H1 (cell line): ENCODE measurements around the gene CRTC3. TPM values are rescaled to one million over a fixed set of nuclear protein-coding genes. Genes with fewer than 3 reads are reported as not detected.

Experiments used
- CTCF ChIA-PET: fragments of 300-600 bp; sonication (Branson Sonifier 250); formaldehyde crosslinking; loops from one replicate; lab custom pipeline; 2021; ENCODE audit not compliant: partially characterized antibody; lab: Charles Lee
- POLR2A ChIA-PET: fragments of 300-600 bp; sonication (Branson Sonifier 250); formaldehyde crosslinking; loops from one replicate; lab custom pipeline; 2021; ENCODE audit warnings: inconsistent platforms; ENCODE audit not compliant: partially characterized antibody; lab: Charles Lee
- DNase-seq, 2 experiments: peaks; one replicate each; pipeline versions ENCODE4 v3.0.0 to v3.0.0-alpha.2; 2010 to 2022; ENCODE audit warnings: low spot score in 2 of 2, low read depth in 1 of 2, mixed read lengths in 1 of 2
- FAIRE-seq: peaks from 2 replicates; lab custom pipeline; 2011; peaks lifted over from hg19 to GRCh38; lab: Jason Lieb, UNC
- H2AFZ ChIP-seq: 2 replicates; pipeline ENCODE4 v1.8.1; 2012; ENCODE audit warnings: low read length, inconsistent platforms
- H2AK5ac ChIP-seq: 2 replicates; pipeline ENCODE4 v1.6.1; 2013; ENCODE audit warnings: low read depth, low read length
- H2BK120ac ChIP-seq: replicated peaks from 2 replicates; pipeline ENCODE3; 2013; ENCODE audit warnings: low read depth, low read length, inconsistent platforms
- H2BK12ac ChIP-seq: 2 replicates; pipeline ENCODE4 v1.6.1; 2013; ENCODE audit warnings: low read depth, low read length
- H2BK15ac ChIP-seq: 2 replicates; pipeline ENCODE4 v1.6.1; 2013; ENCODE audit warnings: low read length
- H2BK20ac ChIP-seq: 2 replicates; pipeline ENCODE4 v1.6.1; 2013; ENCODE audit warnings: low read length
- H2BK5ac ChIP-seq: 2 replicates; pipeline ENCODE4 v1.6.1; 2013; ENCODE audit warnings: low read depth, low read length
- H3K14ac ChIP-seq: 2 replicates; pipeline ENCODE4 v1.6.1; 2013; ENCODE audit warnings: inconsistent platforms; ENCODE audit not compliant: insufficient read length
- H3K18ac ChIP-seq: 2 replicates; pipeline ENCODE4 v1.6.1; 2013; ENCODE audit warnings: low read length; ENCODE audit errors: extremely low read depth
- H3K23ac ChIP-seq: 2 replicates; pipeline ENCODE4 v1.6.1; 2013; ENCODE audit warnings: inconsistent platforms; ENCODE audit not compliant: insufficient read length
- H3K23me2 ChIP-seq: 2 replicates; pipeline ENCODE4 v1.6.1; 2013; ENCODE audit warnings: low read depth, low read length
- H3K27ac ChIP-seq: 2 replicates; pipeline ENCODE4 v1.6.1; 2011; ENCODE audit warnings: low read depth, low read length, inconsistent platforms
- H3K27me3 ChIP-seq, 4 experiments: replicated peaks in 1 of 4; 1 replicate in 1 of 4; 2 replicates in 3 of 4; pipeline versions ENCODE4 v1.6.1 to v1.8.1; 2011 to 2013; ENCODE audit warnings: low read length in 3 of 4, mild to moderate bottlenecking in 3 of 4, inconsistent platforms in 2 of 4, mixed read lengths in 2 of 4, moderate library complexity in 1 of 4; ENCODE audit not compliant: control insufficient read depth in 3 of 4, insufficient read depth in 3 of 4; ENCODE audit errors: extremely low read depth in 1 of 4
- H3K36me3 ChIP-seq, 4 experiments: 2 replicates each; pipeline versions ENCODE4 v1.6.1 to v1.8.1; 2011 to 2013; ENCODE audit warnings: mild to moderate bottlenecking in 4 of 4, low read length in 3 of 4, moderate library complexity in 2 of 4, control low read depth in 1 of 4, inconsistent platforms in 1 of 4; ENCODE audit not compliant: insufficient read depth in 4 of 4, control insufficient read depth in 2 of 4
- H3K4ac ChIP-seq: replicated peaks from 2 replicates; pipeline ENCODE3; 2013; ENCODE audit warnings: low read length, low read depth, mixed read lengths, inconsistent platforms; ENCODE audit not compliant: insufficient read length
- H3K4me1 ChIP-seq, 4 experiments: replicated peaks in 1 of 4; 1 replicate in 1 of 4; 2 replicates in 3 of 4; pipeline versions ENCODE4 v1.6.1 to v1.8.1; 2011 to 2013; ENCODE audit warnings: low read length in 3 of 4, inconsistent platforms in 2 of 4, mixed read lengths in 1 of 4; ENCODE audit not compliant: insufficient read depth in 4 of 4, control insufficient read depth in 3 of 4
- H3K4me2 ChIP-seq, 2 experiments: 2 replicates each; pipeline versions ENCODE4 v1.6.1 to v1.8.1; 2011 to 2013; ENCODE audit warnings: low read depth in 2 of 2, low read length in 2 of 2, control low read depth in 1 of 2, inconsistent platforms in 1 of 2, mild to moderate bottlenecking in 1 of 2; ENCODE audit not compliant: insufficient read depth in 1 of 2
- H3K4me3 ChIP-seq, 4 experiments: fragments of 200-600, 300-600 bp in 1 of 4; sonication (generic), shearing (Covaris generic), sonication (Bioruptor Twin) in 1 of 4; 2 replicates each; pipeline versions ENCODE4 v1.5.1 to v1.8.1; 2011 to 2016; ENCODE audit warnings: low read length in 4 of 4, low read depth in 3 of 4, control low read depth in 2 of 4, inconsistent platforms in 2 of 4, mild to moderate bottlenecking in 2 of 4, mixed read lengths in 1 of 4, moderate library complexity in 1 of 4; ENCODE audit not compliant: insufficient read depth in 2 of 4; ENCODE audit errors: extremely low read depth in 1 of 4
- H3K56ac ChIP-seq: replicated peaks from 2 replicates; pipeline ENCODE3; 2013; ENCODE audit warnings: low read depth, mild to moderate bottlenecking, mixed read lengths, low read length, inconsistent platforms; ENCODE audit not compliant: insufficient read length
- H3K79me1 ChIP-seq: 2 replicates; pipeline ENCODE4 v1.6.1; 2013; ENCODE audit warnings: low read depth, low read length, control low read depth
- H3K79me2 ChIP-seq, 2 experiments: 2 replicates each; pipeline versions ENCODE4 v1.6.1 to v1.8.1; 2012 to 2013; ENCODE audit warnings: low read length in 2 of 2, mild to moderate bottlenecking in 2 of 2, inconsistent platforms in 1 of 2; ENCODE audit not compliant: insufficient read depth in 2 of 2, control insufficient read depth in 1 of 2
- H3K9ac ChIP-seq, 4 experiments: replicated peaks in 1 of 4; 1 replicate in 1 of 4; 2 replicates in 3 of 4; pipeline versions ENCODE4 v1.6.1 to v1.8.1; 2011 to 2013; ENCODE audit warnings: low read depth in 3 of 4, low read length in 3 of 4, control low read depth in 2 of 4, mild to moderate bottlenecking in 2 of 4, moderate library complexity in 2 of 4, inconsistent platforms in 1 of 4; ENCODE audit errors: extremely low read depth in 1 of 4
- H3K9me3 ChIP-seq, 2 experiments: 2 replicates each; pipeline versions ENCODE4 v1.6.1 to v1.8.1; 2012 to 2013; ENCODE audit warnings: mild to moderate bottlenecking in 2 of 2, moderate library complexity in 2 of 2, control low read depth in 1 of 2, inconsistent platforms in 1 of 2, low read depth in 1 of 2, low read length in 1 of 2, mixed read lengths in 1 of 2; ENCODE audit not compliant: insufficient read depth in 2 of 2
- H4K20me1 ChIP-seq, 2 experiments: replicated peaks in 1 of 2; 2 replicates each; pipeline versions ENCODE3 to v1.8.1; 2011 to 2013; ENCODE audit warnings: inconsistent platforms in 2 of 2, low read length in 2 of 2, mild to moderate bottlenecking in 1 of 2; ENCODE audit not compliant: insufficient read depth in 2 of 2, control insufficient read depth in 1 of 2
- H4K5ac ChIP-seq: 2 replicates; pipeline ENCODE4 v1.6.1; 2013; ENCODE audit warnings: low read length, low read depth, mixed read lengths, inconsistent platforms; ENCODE audit not compliant: insufficient read length
- H4K8ac ChIP-seq: 2 replicates; pipeline ENCODE4 v1.8.0; 2013; ENCODE audit warnings: mild to moderate bottlenecking, moderate library complexity, low read length, inconsistent platforms; ENCODE audit not compliant: insufficient read depth; ENCODE audit errors: extremely low read depth
- H4K91ac ChIP-seq: replicated peaks from 2 replicates; pipeline ENCODE3; 2013; ENCODE audit warnings: low read length, mixed read lengths, inconsistent platforms; ENCODE audit not compliant: insufficient read length
- BRCA1 ChIP-seq: IDR thresholded peaks from 2 replicates; pipeline ENCODE4 v1.6.1; 2012; ENCODE audit warnings: low read depth, low read length, improper control_type of control experiment
- CHD1 ChIP-seq: IDR thresholded peaks from 2 replicates; pipeline ENCODE4 v1.6.1; 2012; ENCODE audit warnings: low read depth, low read length, improper control_type of control experiment
- WGBS, 2 experiments: shearing (Covaris generic) in 1 of 2; methylation state at CpG; one replicate each; pipeline versions ENCODE4 v1.1.6 to v1.1.7; 2013 to 2015; ENCODE audit warnings: low lambda C conversion rate in 2 of 2, mixed read lengths in 2 of 2, inconsistent platforms in 1 of 2, low coverage in 1 of 2, missing lambda C conversion rate in 1 of 2; ENCODE audit not compliant: insufficient replicate concordance in 2 of 2, insufficient coverage in 1 of 2, insufficient read length in 1 of 2; ENCODE audit errors: extremely low coverage in 1 of 2, missing lambda C conversion rate in 1 of 2; 5-methylcytosine and 5-hydroxymethylcytosine counted together
- polyA plus RNA-seq, 7 experiments: library from polyadenylated mRNA; depleted of rRNA in 3 of 7; stranded (reverse) in 5 of 7; unstranded in 2 of 7; fragments of >200 nt in 5 of 7; fragments of 200-250 nt in 2 of 7; gene quantifications; 1 replicate in 5 of 7; 2 replicates in 1 of 7; 4 replicates in 1 of 7; pipeline versions ENCODE4 v1.2.1 to v1.2.3, GENCODE V29; 2011 to 2013; ENCODE audit warnings: missing spikeins in 2 of 7, mixed read lengths in 2 of 7
- total RNA-seq: library from RNA; stranded (reverse); fragmentation: NEBNext Ultra II Directional; extraction: Animal tissue kit (Norgen Biotek cat#: 25700); gene quantifications from 2 replicates; pipeline ENCODE4 v1.2.1, GENCODE V29; 2021

Gene CRTC3
- total and polyA plus RNA-seq, 2 of the 8 experiments (the other 6 are each of a cell fraction or from before 2014, with no cell fraction given) = 5.0 to 5.3 TPM

DNA sequence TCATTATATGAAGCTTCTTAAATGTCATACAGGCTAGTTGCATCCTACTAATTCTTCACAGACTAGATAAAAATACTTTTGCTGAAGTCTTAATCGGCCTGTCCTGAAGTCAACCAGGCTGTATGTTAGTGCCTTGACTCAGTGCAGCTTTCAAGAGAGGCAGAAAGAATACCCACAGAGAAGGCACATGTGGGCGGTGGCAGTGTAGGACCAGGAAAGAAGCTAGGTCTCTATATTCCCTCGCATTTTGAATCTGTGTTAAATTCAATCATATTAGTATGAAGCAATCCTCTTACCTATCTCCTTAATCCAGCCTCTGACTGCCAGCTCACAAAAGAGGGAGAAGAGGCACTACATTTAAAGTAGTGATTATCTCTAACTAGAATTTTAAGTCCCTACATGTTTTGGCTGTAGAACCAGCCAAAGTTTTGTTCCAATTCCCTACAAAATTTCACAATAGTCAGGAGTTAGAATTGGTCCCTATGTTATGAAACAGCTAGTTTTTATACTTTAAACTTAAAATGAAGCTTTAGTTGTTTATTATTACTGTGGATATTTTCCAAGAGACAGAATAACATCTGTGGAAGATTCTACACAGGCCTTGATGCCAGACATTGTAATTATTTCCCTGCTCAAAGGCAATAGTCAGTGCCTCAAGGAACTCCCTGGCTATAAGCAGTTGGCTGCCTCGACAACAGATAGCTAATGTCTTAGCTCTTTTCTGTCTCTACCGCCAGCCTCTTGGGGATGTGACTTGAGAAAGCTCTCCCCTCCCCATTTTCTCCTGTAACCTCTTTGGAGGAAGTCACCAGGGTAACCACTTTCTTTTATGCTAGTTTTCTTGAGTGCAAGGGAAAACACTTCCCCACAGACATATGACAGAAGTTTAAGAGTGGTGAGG lies 31.9 kb downstream of the CRTC3 start:
- H4K5ac ChIP-seq = no peak overlapping the region
- H3K36me3 ChIP-seq = no peaks in the 10 kb centered on the region
- DNase-seq = no peak
- H3K4me3 ChIP-seq = no peak overlapping the region
- H3K56ac ChIP-seq = no peak overlapping the region
- H3K23me2 ChIP-seq = no peaks in the 10 kb centered on the region
- no peak overlapping the region for H3K9ac ChIP-seq
- no peak overlapping the region for H2BK15ac ChIP-seq
- 85% methylated on average over 5 of the region's 5 CpGs; no CpG with 5 or more reads in 1 of the 2 experiments for WGBS, 2 experiments
- no peaks in the 10 kb centered on the region for H4K20me1 ChIP-seq
- no peak overlapping the region for H3K23ac ChIP-seq
- no peak overlapping the region for H2AK5ac ChIP-seq
- POLR2A ChIA-PET = interaction anchor here (0.8 kb wide), 1 partner anchor 16 kb away, joined by 3 read pairs; no protein-coding TSS in a partner anchor
- no peak for FAIRE-seq
- H4K91ac ChIP-seq = no peak overlapping the region
- CTCF ChIA-PET = interaction anchor here (0.6 to 2.1 kb wide), 11 partner anchors 9 to 268 kb away, joined by 3 to 8 read pairs (median 3); no protein-coding TSS in a partner anchor
- H3K9me3 ChIP-seq = no peaks in the 10 kb centered on the region
- no peak overlapping the region for H3K14ac ChIP-seq
- H2BK120ac ChIP-seq = no peak overlapping the region
- no peak overlapping the region for H4K8ac ChIP-seq
- no peak for TF ChIP-seq CHD1
- no peak for TF ChIP-seq BRCA1
- H2BK20ac ChIP-seq = no peak overlapping the region
- no peaks in the 10 kb centered on the region for H3K79me2 ChIP-seq
- no peak overlapping the region for H3K18ac ChIP-seq
- H3K4ac ChIP-seq = no peak overlapping the region
- no peaks in the 10 kb centered on the region for H3K27me3 ChIP-seq
- H2BK5ac ChIP-seq = no peak overlapping the region
- peaks cover 0 to 4% (median 0%) of the 10 kb centered on the region in 4 experiments; a peak in 2 of 7 replicates for H3K4me1 ChIP-seq
- no peak overlapping the region for H3K27ac ChIP-seq
- H2AFZ ChIP-seq = no peak overlapping the region
- H3K4me2 ChIP-seq = no peak overlapping the region
- H2BK12ac ChIP-seq = no peak overlapping the region
- H3K79me1 ChIP-seq = no peaks in the 10 kb centered on the region
